NCI-H460 (cell line): ENCODE data around the gene ACADL. TPM values are rescaled to one million over a fixed set of nuclear protein-coding genes. Genes with fewer than 3 reads are reported as not detected.
A peak's percentile ranks its signal among the peaks of the same experiment; 100 is the strongest.
"Not testable (repeated sequence)": the region's sequence is repeated elsewhere in the genome, so short reads cannot be mapped to it uniquely, and the experiment has no call there.

ENCODE experiments used
- DNase-seq: peaks from one replicate; pipeline ENCODE4 v3.0.0-alpha.2; 2016; ENCODE audit warnings: low read depth; ENCODE audit errors: extremely low read depth
- total RNA-seq: library from RNA; depleted of rRNA; stranded (reverse); fragments of >200 nt; shearing (Covaris generic); gene quantifications from 2 replicates; pipeline ENCODE4 v1.2.3, GENCODE V29; 2014

ACADL gene
- total RNA-seq, 1 experiment from 2014 or later, result 0.32 TPM

- DNase-seq, result no peak
Observed at GRCh38 chr2:210203558-210203957, 21.7 kb downstream of the ACADL start.

- DNase-seq, result no peak
Observed at GRCh38 chr2:210203147-210203546, 22.1 kb downstream of the ACADL start.

- DNase-seq, result no peak
Observed at GRCh38 chr2:210199854-210200253, 25.4 kb downstream of the ACADL start.

- peak; percentile 41 for DNase-seq
Observed at GRCh38 chr2:210199186-210199765, 26.0 kb downstream of the ACADL start.

- no peak for DNase-seq
Observed at GRCh38 chr2:210198326-210198725, 26.9 kb downstream of the ACADL start.

- no peak for DNase-seq
Observed at GRCh38 chr2:210197720-210198119, 27.5 kb downstream of the ACADL start.

GRCh38 chr2:210195101-210195852, 30.0 kb downstream of the ACADL start:
- peak; percentile 36 for DNase-seq

- no peak for DNase-seq
Observed at GRCh38 chr2:210190345-210190744, 34.9 kb downstream of the ACADL start.

GRCh38 chr2:210189452-210190138, 35.7 kb downstream of the ACADL start:
- no peak for DNase-seq

GRCh38 chr2:210188755-210189154, 36.5 kb downstream of the ACADL start:
- no peak for DNase-seq

- DNase-seq, result no peak
Observed at GRCh38 chr2:210188190-210188589, 37.1 kb downstream of the ACADL start.

GRCh38 chr2:210183936-210184335, 41.3 kb downstream of the ACADL start:
- not testable (repeated sequence) for DNase-seq

GRCh38 chr2:210181606-210182088, 43.6 kb downstream of the ACADL start:
- not testable (repeated sequence) for DNase-seq

GRCh38 chr2:210181033-210181605, 44.1 kb downstream of the ACADL start:
- DNase-seq, result not testable (repeated sequence)

- no peak for DNase-seq
Observed at GRCh38 chr2:210180477-210180876, 44.8 kb downstream of the ACADL start.

- DNase-seq, result no peak
Observed at GRCh38 chr2:210179351-210179990, 45.8 kb downstream of the ACADL start.

GRCh38 chr2:210177769-210178168, 47.5 kb downstream of the ACADL start:
- no peak for DNase-seq

GRCh38 chr2:210177115-210177514, 48.1 kb downstream of the ACADL start:
- DNase-seq, result not testable (repeated sequence)

- DNase-seq, result no peak
Observed at GRCh38 chr2:210174086-210174485, 51.2 kb downstream of the ACADL start.

- no peak for DNase-seq
Observed at GRCh38 chr2:210172219-210172575, 53.0 kb downstream of the ACADL start.
